UCSD-AML1 (cell line): ENCODE results near the gene CDCA5.

Source experiments
- DNase-seq: peaks from one replicate; lab custom pipeline; 2025; ENCODE audit not compliant: unreplicated experiment; lab: John Stamatoyannopoulos, UW

CDCA5 gene

GRCh38 chr11:65047581-65048422 is 36.0 kb downstream of the CDCA5 start:
- DNase-seq, result no peak

GRCh38 chr11:65045728-65046127 is 38.1 kb downstream of the CDCA5 start:
- no peak for DNase-seq

- no peak for DNase-seq
Observed at GRCh38 chr11:65045061-65045460, 38.8 kb downstream of the CDCA5 start.

GRCh38 chr11:65043881-65044501 is 39.8 kb downstream of the CDCA5 start:
- no peak for DNase-seq

- no peak for DNase-seq
Observed at GRCh38 chr11:65042891-65043290, 40.9 kb downstream of the CDCA5 start.

- peak; percentile 93 for DNase-seq
Observed at GRCh38 chr11:65040847-65041622, 42.8 kb downstream of the CDCA5 start, which contains the start of gene SAC3D1. Gene SAC3D1 (plus strand): TSS chr11:65041210. CDS start chr11:65041293, 83 bp downstream.

GRCh38 chr11:65040520-65040846 is 43.4 kb downstream of the CDCA5 start:
- no peak for DNase-seq

GRCh38 chr11:65036931-65037330 is 46.9 kb downstream of the CDCA5 start:
- no peak for DNase-seq

- DNase-seq, result no peak
Observed at GRCh38 chr11:65035579-65035978, 48.3 kb downstream of the CDCA5 start.

GRCh38 chr11:65034423-65034822 is 49.4 kb downstream of the CDCA5 start:
- no peak for DNase-seq

- DNase-seq, result no peak
Observed at GRCh38 chr11:65032216-65032615, 51.6 kb downstream of the CDCA5 start.
